Embryonic facial prominence (tissue), 1 donor: ENCODE data around the gene PAK5.

ENCODE experiments used
- DNase-seq: peaks from one replicate; pipeline ENCODE4 v3.0.0-alpha.2; 2016; ENCODE audit errors: extremely low spot score

Gene PAK5

GRCh38 chr20:9493803-9494202, 345.1 kb downstream of the PAK5 start:
- DNase-seq: no peak

GRCh38 chr20:9492067-9492466, 346.8 kb downstream of the PAK5 start:
- DNase-seq: no peak

GRCh38 chr20:9491324-9491723, 347.6 kb downstream of the PAK5 start:
- DNase-seq: no peak

GRCh38 chr20:9490631-9491030, 348.2 kb downstream of the PAK5 start:
- DNase-seq: no peak

GRCh38 chr20:9490161-9490560, 348.7 kb downstream of the PAK5 start:
- no peak for DNase-seq

- no peak for DNase-seq
Observed at GRCh38 chr20:9488063-9488462, 350.8 kb downstream of the PAK5 start.
